ENCODE measurements around the gene AAMDC.
A peak's percentile ranks its signal among the peaks of the same experiment; 100 is the strongest.

Gene AAMDC

DNA sequence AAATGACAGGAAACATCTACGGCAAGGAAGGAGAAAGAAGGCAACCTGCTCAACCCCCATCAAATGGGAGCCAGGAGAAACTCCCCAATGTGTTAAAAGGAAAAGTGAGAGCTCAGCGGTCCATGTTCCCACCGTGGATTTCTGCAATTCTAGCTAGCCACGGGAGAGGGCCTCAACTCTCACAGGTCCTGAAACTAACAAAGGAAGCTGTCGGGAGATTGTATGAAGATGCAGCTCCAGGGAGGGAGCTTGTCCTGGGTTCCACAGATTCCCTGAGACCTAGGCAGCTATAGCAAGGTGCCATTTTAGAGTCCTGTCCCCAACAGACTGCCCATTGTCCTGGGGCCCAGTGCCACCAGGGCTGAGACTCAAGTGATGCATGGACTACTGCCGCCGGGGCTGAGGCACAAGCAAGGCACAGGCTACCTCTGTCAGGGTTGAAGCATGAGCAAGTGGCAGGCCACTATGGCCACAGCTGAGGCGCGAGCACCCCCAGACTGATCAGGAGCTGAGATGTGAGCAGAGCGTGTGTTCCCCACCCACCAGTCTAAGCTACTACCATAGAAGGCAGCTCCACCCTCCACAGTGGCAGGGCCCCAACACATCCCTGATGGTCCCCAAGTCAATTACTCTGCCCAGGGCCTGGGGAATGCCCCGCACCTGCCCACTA, 31.7 kb upstream of the AAMDC start:
- no peak overlapping the region for H2AFZ ChIP-seq (ENCODE audit: low read length)
- no peak overlapping the region for H3K9ac ChIP-seq (ENCODE audit: low read depth, low read length, poor library complexity)
- no peak overlapping the region for H2AK5ac ChIP-seq (ENCODE audit: low read depth, low read length)
- no peaks in the 10 kb centered on the region for H3K27me3 ChIP-seq (ENCODE audit: control insufficient read depth in 3 of 3, insufficient read depth in 3 of 3, low read depth in 1 of 3, low read length in 3 of 3)
- no peak overlapping the region for H4K91ac ChIP-seq (ENCODE audit: low read depth, low read length, poor library complexity)
- H3K4me2 ChIP-seq (ENCODE audit: insufficient read depth, low read length, poor library complexity, severe bottlenecking) = no peak overlapping the region
- peak overlapping the region; percentile 84 for H3K14ac ChIP-seq (ENCODE audit: low read length)
- peaks cover 4 to 38% of the 10 kb centered on the region in 2 donors for H3K36me3 ChIP-seq (replicated peaks in 1 of 2; ENCODE audit: control insufficient read depth in 2 of 2, insufficient read depth in 2 of 2, low read length in 2 of 2)
- peak overlapping the region; percentile 18 for H3K23ac ChIP-seq (ENCODE audit: low read depth, low read length, poor library complexity)
- H3K79me1 ChIP-seq (ENCODE audit: low read depth, low read length) = peaks cover 23% of the 10 kb centered on the region
- H3K18ac ChIP-seq (ENCODE audit: low read length) = peak overlapping the region; percentile 38
- H4K8ac ChIP-seq (ENCODE audit: low read depth, low read length) = peak overlapping the region; percentile 56
- no peak for DNase-seq (ENCODE audit: low spot score)
- H3K9me3 ChIP-seq (replicated peaks in 1 of 2; ENCODE audit: control insufficient read depth in 2 of 2, insufficient read depth in 1 of 2, low read depth in 1 of 2, low read length in 2 of 2) = peaks cover 11 to 31% of the 10 kb centered on the region in 2 donors
- no peak overlapping the region for H2BK120ac ChIP-seq (ENCODE audit: low read depth, low read length)
- no peak overlapping the region for H3K4me3 ChIP-seq (ENCODE audit: low read length in 2 of 2)
- no CpG with 5 or more reads among the region's 11 CpGs for WGBS, 2 donors (ENCODE audit: extremely low coverage in 2 of 2, insufficient read length in 2 of 2, insufficient replicate concordance in 1 of 2)
- H3K4ac ChIP-seq (ENCODE audit: low read length) = no peak overlapping the region
- H3K27ac ChIP-seq (replicated peaks; ENCODE audit: low read length) = peak overlapping the region; percentile 23
- peaks cover 0 to 2% of the 10 kb centered on the region in 2 donors for H3K4me1 ChIP-seq (ENCODE audit: control insufficient read depth in 2 of 2, insufficient read depth in 1 of 2, low read depth in 1 of 2, low read length in 2 of 2)
- H2BK5ac ChIP-seq (ENCODE audit: low read length) = peak overlapping the region; percentile 44
- H2BK15ac ChIP-seq (ENCODE audit: low read length) = no peak overlapping the region
- peak overlapping the region; percentile 73 for H2BK12ac ChIP-seq (ENCODE audit: low read length)

DNA sequence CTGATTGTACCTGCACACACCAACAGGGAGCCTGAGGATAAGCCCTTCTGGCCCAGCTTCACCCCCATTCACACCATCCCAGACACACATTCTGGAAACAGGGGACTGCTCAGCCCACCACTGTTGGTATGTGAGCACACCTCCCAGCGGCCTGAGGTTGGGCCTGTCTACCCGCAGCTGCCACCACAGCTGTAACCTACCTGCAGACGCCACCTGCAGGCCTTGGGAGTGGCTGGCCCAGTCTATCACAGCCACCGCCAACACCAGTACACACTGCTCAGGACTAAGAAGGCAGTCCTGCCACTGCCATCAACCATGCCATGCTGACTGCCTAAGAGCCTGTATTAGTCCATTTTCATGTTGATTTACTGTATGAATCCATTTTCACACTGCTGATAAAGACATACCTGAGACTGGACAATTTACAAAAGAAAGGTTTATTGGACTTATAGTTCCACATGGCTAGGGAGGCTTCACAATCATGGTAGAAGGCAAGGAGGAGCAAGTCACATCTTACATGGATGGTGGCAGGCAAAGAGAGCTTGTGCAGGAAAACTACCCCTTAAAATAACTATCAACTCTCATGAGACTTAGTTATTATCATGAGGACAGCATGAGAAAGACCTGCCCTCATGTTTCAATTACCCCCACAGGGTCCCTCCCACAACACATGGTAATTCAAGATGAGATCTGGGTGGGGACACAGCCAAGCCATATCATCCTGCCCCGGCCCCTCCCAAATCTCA, 31.0 kb upstream of the AAMDC start:
- Histone ChIP-seq H2BK15ac (ENCODE audit: low read length) (no peak overlapping the region), H3K4ac (ENCODE audit: low read length) (no peak overlapping the region), H3K79me1 (ENCODE audit: low read depth, low read length) (peaks cover 23% of the 10 kb centered on the region), H3K27me3 (ENCODE audit: control insufficient read depth in 3 of 3, insufficient read depth in 3 of 3, low read depth in 1 of 3, low read length in 3 of 3) (no peaks in the 10 kb centered on the region), H3K4me2 (ENCODE audit: insufficient read depth, low read length, poor library complexity, severe bottlenecking) (no peak overlapping the region), H3K36me3 (replicated peaks in 1 of 2; ENCODE audit: control insufficient read depth in 2 of 2, insufficient read depth in 2 of 2, low read length in 2 of 2) (peaks cover 4 to 39% of the 10 kb centered on the region in 2 donors), H3K18ac (ENCODE audit: low read length) (peak overlapping the region; percentile 38), H2BK12ac (ENCODE audit: low read length) (no peak overlapping the region), H3K9ac (ENCODE audit: low read depth, low read length, poor library complexity) (no peak overlapping the region), H4K91ac (ENCODE audit: low read depth, low read length, poor library complexity) (no peak overlapping the region), H4K8ac (ENCODE audit: low read depth, low read length) (peak overlapping the region; percentile 56), H3K9me3 (replicated peaks in 1 of 2; ENCODE audit: control insufficient read depth in 2 of 2, insufficient read depth in 1 of 2, low read depth in 1 of 2, low read length in 2 of 2) (peaks cover 11 to 34% of the 10 kb centered on the region in 2 donors), H3K4me3 (ENCODE audit: low read length in 2 of 2) (no peak overlapping the region), H3K27ac (replicated peaks; ENCODE audit: low read length) (no peak overlapping the region), H3K4me1 (ENCODE audit: control insufficient read depth in 2 of 2, insufficient read depth in 1 of 2, low read depth in 1 of 2, low read length in 2 of 2) (peaks cover 0 to 2% of the 10 kb centered on the region in 2 donors), H2BK120ac (ENCODE audit: low read depth, low read length) (no peak overlapping the region), H2AK5ac (ENCODE audit: low read depth, low read length) (no peak overlapping the region), H3K23ac (ENCODE audit: low read depth, low read length, poor library complexity) (peak overlapping the region; percentile 18), H3K14ac (ENCODE audit: low read length) (peak overlapping the region; percentile 84), H2BK5ac (ENCODE audit: low read length) (peak overlapping the region; percentile 44), H2AFZ (ENCODE audit: low read length) (no peak overlapping the region)
- no CpG with 5 or more reads among the region's 5 CpGs for whole genome bisulfite sequencing, 2 donors (ENCODE audit: extremely low coverage in 2 of 2, insufficient read length in 2 of 2, insufficient replicate concordance in 1 of 2)
- DNase-seq (ENCODE audit: low spot score) = no peak

DNA sequence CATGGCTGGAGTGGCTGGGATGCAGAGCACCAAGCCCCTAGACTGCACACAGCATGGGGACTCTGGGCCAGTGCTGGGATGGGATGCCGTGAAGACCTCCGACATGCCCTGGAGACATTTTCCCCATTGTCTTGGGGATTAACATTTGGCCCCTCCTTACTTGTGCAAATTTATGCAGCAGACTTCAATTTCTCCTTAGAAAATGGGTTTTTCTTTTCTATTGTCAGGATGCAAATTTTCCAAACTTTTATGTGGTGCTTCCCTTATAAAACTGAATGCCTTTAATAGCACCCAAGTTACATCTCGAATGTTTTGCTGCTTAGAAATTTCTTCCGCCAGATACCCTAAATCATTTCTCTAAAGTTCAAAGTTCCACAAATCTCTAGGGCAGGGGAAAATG, 29.6 kb upstream of the AAMDC start:
- Histone ChIP-seq H4K8ac (ENCODE audit: low read depth, low read length) (no peak overlapping the region), H2BK12ac (ENCODE audit: low read length) (no peak overlapping the region), H3K4me2 (ENCODE audit: insufficient read depth, low read length, poor library complexity, severe bottlenecking) (no peak overlapping the region), H3K9ac (ENCODE audit: low read depth, low read length, poor library complexity) (no peak overlapping the region), H2AK5ac (ENCODE audit: low read depth, low read length) (no peak overlapping the region), H3K4ac (ENCODE audit: low read length) (no peak overlapping the region), H2BK5ac (ENCODE audit: low read length) (no peak overlapping the region), H2BK15ac (ENCODE audit: low read length) (no peak overlapping the region), H3K9me3 (replicated peaks in 1 of 2; ENCODE audit: control insufficient read depth in 2 of 2, insufficient read depth in 1 of 2, low read depth in 1 of 2, low read length in 2 of 2) (peaks cover 11 to 35% of the 10 kb centered on the region in 2 donors), H3K27me3 (ENCODE audit: control insufficient read depth in 3 of 3, insufficient read depth in 3 of 3, low read depth in 1 of 3, low read length in 3 of 3) (no peaks in the 10 kb centered on the region), H3K4me1 (ENCODE audit: control insufficient read depth in 2 of 2, insufficient read depth in 1 of 2, low read depth in 1 of 2, low read length in 2 of 2) (peaks cover 0 to 2% of the 10 kb centered on the region in 2 donors), H3K27ac (replicated peaks; ENCODE audit: low read length) (no peak overlapping the region), H3K18ac (ENCODE audit: low read length) (no peak overlapping the region), H3K4me3 (ENCODE audit: low read length in 2 of 2) (no peak overlapping the region), H3K14ac (ENCODE audit: low read length) (no peak overlapping the region), H3K23ac (ENCODE audit: low read depth, low read length, poor library complexity) (no peak overlapping the region), H2AFZ (ENCODE audit: low read length) (no peak overlapping the region), H3K36me3 (replicated peaks in 1 of 2; ENCODE audit: control insufficient read depth in 2 of 2, insufficient read depth in 2 of 2, low read length in 2 of 2) (peaks cover 4 to 39% of the 10 kb centered on the region in 2 donors), H4K91ac (ENCODE audit: low read depth, low read length, poor library complexity) (no peak overlapping the region), H2BK120ac (ENCODE audit: low read depth, low read length) (no peak overlapping the region), H3K79me1 (ENCODE audit: low read depth, low read length) (peaks cover 22% of the 10 kb centered on the region)
- WGBS, 2 donors (ENCODE audit: extremely low coverage in 2 of 2, insufficient read length in 2 of 2, insufficient replicate concordance in 1 of 2) = no CpG with 5 or more reads among the region's 4 CpGs
- no peak for DNase-seq (ENCODE audit: low spot score)

DNA sequence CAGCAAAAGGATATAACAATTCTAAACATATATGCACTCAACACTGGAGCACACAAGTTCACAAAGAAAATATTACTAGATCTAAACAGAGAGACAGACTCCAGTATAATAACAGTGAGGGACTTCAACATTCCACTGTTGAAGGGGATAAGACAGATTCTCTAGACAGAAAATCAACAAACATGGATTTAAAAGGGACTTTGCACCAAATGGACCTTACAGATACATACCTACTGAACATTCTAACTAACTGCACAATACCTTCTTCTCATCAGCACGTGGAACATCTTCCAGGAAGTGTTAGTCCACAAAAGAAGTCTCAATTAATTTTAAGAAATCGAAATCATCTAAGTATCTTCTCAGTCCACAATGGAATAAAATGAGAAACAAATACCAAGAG, 27.0 kb upstream of the AAMDC start:
- H3K27me3 ChIP-seq (ENCODE audit: control insufficient read depth in 3 of 3, insufficient read depth in 3 of 3, low read depth in 1 of 3, low read length in 3 of 3) = no peaks in the 10 kb centered on the region
- H2BK15ac ChIP-seq (ENCODE audit: low read length) = no peak overlapping the region
- peaks cover 4 to 51% of the 10 kb centered on the region in 2 donors for H3K36me3 ChIP-seq (replicated peaks in 1 of 2; ENCODE audit: control insufficient read depth in 2 of 2, insufficient read depth in 2 of 2, low read length in 2 of 2)
- no peak overlapping the region for H2BK12ac ChIP-seq (ENCODE audit: low read length)
- H3K23ac ChIP-seq (ENCODE audit: low read depth, low read length, poor library complexity) = no peak overlapping the region
- H3K14ac ChIP-seq (ENCODE audit: low read length) = no peak overlapping the region
- H2AK5ac ChIP-seq (ENCODE audit: low read depth, low read length) = no peak overlapping the region
- no peak overlapping the region for H3K9ac ChIP-seq (ENCODE audit: low read depth, low read length, poor library complexity)
- H2BK5ac ChIP-seq (ENCODE audit: low read length) = no peak overlapping the region
- no peak for DNase-seq (ENCODE audit: low spot score)
- no peak overlapping the region for H3K27ac ChIP-seq (replicated peaks; ENCODE audit: low read length)
- peaks cover 11 to 43% of the 10 kb centered on the region in 2 donors for H3K9me3 ChIP-seq (replicated peaks in 1 of 2; ENCODE audit: control insufficient read depth in 2 of 2, insufficient read depth in 1 of 2, low read depth in 1 of 2, low read length in 2 of 2)
- H4K91ac ChIP-seq (ENCODE audit: low read depth, low read length, poor library complexity) = no peak overlapping the region
- H4K8ac ChIP-seq (ENCODE audit: low read depth, low read length) = no peak overlapping the region
- H2BK120ac ChIP-seq (ENCODE audit: low read depth, low read length) = no peak overlapping the region
- H3K4ac ChIP-seq (ENCODE audit: low read length) = no peak overlapping the region
- H3K18ac ChIP-seq (ENCODE audit: low read length) = no peak overlapping the region
- no peak overlapping the region for H2AFZ ChIP-seq (ENCODE audit: low read length)
- H3K79me1 ChIP-seq (ENCODE audit: low read depth, low read length) = peaks cover 23% of the 10 kb centered on the region
- H3K4me1 ChIP-seq (ENCODE audit: control insufficient read depth in 2 of 2, insufficient read depth in 1 of 2, low read depth in 1 of 2, low read length in 2 of 2) = peaks cover 0 to 2% of the 10 kb centered on the region in 2 donors
- no peak overlapping the region for H3K4me2 ChIP-seq (ENCODE audit: insufficient read depth, low read length, poor library complexity, severe bottlenecking)
- WGBS, 2 donors (ENCODE audit: extremely low coverage in 2 of 2, insufficient read length in 2 of 2, insufficient replicate concordance in 1 of 2) = no CpG with 5 or more reads among the region's 2 CpGs
- no peak overlapping the region for H3K4me3 ChIP-seq (ENCODE audit: low read length in 2 of 2)

Data from neuronal stem cell (in vitro differentiated cells).